Measurements from ENCODE around the gene ETV1.

ETV1 gene

DNA sequence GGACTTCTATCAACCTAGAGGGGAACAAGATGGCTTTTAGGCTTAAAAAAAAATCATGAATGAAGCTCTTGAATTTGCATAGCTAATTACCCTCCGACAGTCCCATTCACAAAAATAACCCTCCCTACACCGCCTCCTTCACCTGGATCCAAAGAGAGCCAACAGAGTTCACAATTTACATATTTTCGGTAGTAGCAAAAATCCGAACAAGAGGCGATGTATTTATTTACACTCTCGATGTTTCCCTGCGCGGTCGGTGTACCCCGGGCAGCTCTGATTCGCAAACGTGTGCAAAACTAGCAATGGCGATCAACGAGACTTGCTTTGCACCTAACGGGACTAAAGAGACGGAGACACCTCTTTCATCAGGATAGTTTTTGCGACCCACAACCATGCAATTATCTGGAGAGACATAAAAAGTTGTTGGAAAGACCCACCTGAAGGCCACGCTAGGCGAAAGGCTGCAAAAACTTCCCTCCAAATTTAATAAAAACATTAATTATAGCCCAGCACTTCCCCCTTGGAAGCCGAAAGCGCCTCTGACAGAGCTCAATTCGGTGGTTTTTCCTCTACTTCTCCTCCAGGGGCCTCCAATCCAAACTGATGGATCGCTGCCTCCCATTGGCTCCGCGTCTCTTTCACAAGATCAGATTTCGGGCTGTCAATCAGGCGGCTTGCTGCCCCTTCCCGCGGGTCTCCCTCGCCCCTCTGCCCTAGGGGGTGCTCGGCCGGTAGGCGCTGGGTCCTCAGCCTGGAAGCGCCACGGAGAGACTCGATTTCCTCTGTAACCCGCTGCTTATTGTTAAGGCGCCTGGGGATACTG, at the start of gene ETV1:
TSS of gene ETV1 (minus strand) at position 541 of the 823 bp plus-strand sequence. CDS start 614 bp downstream, outside the sequence.
- in situ Hi-C loops (cut with MboI; ENCODE audit: low pct_unique_long_range_greater_than_20kb, low sequenced_read_pairs, unreplicated experiment), result no loop called here
- DNase-seq (ENCODE audit: low spot score), result no peak
- TF ChIP-seq, protein P1, sequence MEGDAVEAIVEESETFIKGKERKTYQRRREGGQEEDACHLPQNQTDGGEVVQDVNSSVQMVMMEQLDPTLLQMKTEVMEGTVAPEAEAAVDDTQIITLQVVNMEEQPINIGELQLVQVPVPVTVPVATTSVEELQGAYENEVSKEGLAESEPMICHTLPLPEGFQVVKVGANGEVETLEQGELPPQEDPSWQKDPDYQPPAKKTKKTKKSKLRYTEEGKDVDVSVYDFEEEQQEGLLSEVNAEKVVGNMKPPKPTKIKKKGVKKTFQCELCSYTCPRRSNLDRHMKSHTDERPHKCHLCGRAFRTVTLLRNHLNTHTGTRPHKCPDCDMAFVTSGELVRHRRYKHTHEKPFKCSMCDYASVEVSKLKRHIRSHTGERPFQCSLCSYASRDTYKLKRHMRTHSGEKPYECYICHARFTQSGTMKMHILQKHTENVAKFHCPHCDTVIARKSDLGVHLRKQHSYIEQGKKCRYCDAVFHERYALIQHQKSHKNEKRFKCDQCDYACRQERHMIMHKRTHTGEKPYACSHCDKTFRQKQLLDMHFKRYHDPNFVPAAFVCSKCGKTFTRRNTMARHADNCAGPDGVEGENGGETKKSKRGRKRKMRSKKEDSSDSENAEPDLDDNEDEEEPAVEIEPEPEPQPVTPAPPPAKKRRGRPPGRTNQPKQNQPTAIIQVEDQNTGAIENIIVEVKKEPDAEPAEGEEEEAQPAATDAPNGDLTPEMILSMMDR (IDR thresholded peaks at IDR 0.05; ENCODE audit: extremely low read depth, insufficient read depth, missing control alignments), result no peak

DNA sequence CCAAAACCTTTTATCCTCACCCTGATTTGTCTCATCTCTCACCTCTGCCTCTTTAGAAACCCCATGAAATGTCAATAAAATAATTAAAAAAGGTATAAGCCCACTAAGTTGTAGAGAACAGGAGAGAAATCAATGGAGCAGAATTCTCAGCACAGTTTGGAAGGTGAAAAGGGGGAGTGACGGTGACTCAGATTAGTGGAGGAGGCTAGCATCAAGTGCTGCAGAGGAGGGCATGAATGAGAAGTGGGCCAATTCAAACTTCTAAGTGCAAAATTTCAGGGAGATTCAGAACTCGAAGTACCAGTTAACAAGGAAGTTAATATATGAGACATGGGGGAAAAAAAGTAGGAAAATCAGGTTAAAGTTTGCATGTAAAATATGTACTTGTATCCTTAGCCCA, 34.9 kb upstream of the ETV1 start:
- TF ChIP-seq, protein P1 (IDR thresholded peaks at IDR 0.05; ENCODE audit: extremely low read depth, insufficient read depth, missing control alignments), result no peak

DNA sequence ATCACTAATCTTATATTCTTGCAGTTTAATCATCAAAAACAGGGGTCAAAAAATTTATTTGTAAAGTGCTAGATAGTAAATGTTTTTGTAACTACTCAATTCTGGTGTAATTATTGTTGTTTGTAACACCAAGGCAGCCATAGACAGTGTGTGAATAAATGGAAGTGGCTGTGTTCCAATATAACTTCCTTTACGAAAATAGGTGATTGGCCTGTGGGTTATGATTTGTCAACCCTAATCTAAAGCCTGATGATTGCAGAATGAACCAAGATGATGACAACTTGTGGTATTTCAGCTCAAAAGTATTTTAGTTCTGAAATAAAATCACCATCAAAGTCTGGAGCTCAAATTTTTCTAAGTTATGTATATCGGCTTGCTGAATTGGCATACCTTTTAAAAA, 34.4 kb upstream of the ETV1 start:
- DNase-seq (ENCODE audit: low spot score), result no peak
- in situ Hi-C loops (cut with MboI; ENCODE audit: low pct_unique_long_range_greater_than_20kb, low sequenced_read_pairs, unreplicated experiment), result no loop called here
- TF ChIP-seq, protein P1 (IDR thresholded peaks at IDR 0.05; ENCODE audit: extremely low read depth, insufficient read depth, missing control alignments), result no peak

More for the DNA sequence above, 34.9 kb upstream of the ETV1 start:
- in situ Hi-C loops (cut with MboI; ENCODE audit: low pct_unique_long_range_greater_than_20kb, low sequenced_read_pairs, unreplicated experiment), result no loop called here
- DNase-seq (ENCODE audit: low spot score), result no peak

DNA sequence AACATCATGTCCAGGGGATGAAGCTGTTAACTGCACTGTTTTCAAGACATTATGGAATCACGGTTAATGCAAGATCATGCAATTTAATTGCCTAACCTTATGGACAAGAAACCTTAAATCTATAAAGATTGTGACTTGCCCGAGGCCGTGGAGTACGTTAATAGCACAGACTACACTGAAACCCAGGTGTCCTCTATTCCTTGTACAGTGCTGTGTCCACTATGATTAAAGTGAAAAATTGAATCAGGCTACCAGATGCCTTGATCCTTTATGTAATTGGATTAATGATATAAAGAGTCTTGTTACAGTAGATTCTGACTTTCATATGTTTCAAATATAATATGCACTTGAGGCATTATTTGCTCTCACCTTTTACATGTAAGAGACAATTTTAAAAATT, 33.9 kb upstream of the ETV1 start:
- in situ Hi-C loops (cut with MboI; ENCODE audit: low pct_unique_long_range_greater_than_20kb, low sequenced_read_pairs, unreplicated experiment), result no loop called here
- TF ChIP-seq, protein P1 (IDR thresholded peaks at IDR 0.05; ENCODE audit: extremely low read depth, insufficient read depth, missing control alignments), result no peak

DNA sequence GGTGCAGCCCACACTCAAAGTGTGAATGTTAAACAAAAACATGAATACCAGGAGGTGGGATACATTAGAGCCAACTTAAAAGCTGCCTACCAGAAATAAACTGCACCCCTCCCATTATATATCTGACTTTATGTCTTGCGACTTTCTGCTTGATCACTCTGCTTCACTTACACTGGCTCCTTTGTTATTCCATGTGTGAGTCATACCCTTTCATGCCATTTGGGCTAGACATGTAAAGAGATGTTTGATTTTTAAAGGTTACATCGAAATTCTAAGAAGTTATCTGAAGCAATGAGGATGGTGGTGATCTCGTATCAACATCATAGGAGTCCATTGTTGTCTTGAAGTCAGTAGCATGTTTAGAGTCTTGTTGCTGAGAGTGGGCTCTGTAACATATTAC, 31.6 kb upstream of the ETV1 start:
- no peak for DNase-seq (ENCODE audit: low spot score)
- in situ Hi-C loops (cut with MboI; ENCODE audit: low pct_unique_long_range_greater_than_20kb, low sequenced_read_pairs, unreplicated experiment), result no loop called here
- TF ChIP-seq, protein P1 (IDR thresholded peaks at IDR 0.05; ENCODE audit: extremely low read depth, insufficient read depth, missing control alignments), result no peak

More for the DNA sequence above, 33.9 kb upstream of the ETV1 start:
- no peak for DNase-seq (ENCODE audit: low spot score)

DNA sequence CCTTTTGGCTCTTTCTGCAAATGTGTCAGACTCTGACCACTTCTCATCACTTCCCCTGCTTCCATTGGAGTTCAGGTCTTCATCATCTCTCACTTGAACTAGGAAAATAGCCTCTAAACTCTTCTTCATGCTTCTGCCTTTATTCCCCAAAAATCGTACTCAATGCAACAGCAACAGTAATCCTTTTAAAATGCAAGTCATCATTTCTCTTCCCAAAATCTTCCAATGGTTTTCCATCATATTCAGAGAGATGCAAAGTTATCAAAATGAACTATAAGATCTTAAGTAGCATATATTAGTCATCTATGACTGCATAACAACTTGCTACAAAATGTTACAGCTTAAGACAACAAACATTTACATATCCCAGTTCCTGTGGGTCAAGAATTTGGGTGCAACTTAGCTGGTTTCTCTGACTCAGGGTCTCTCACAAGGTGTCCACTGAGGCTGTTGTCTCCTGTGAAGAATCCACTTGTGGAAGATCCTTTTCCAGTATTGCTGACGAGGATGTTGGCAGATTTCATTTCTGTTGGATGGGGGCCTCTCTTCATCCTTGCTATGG, 31.0 kb upstream of the ETV1 start:
- in situ Hi-C loops (cut with MboI; ENCODE audit: low pct_unique_long_range_greater_than_20kb, low sequenced_read_pairs, unreplicated experiment), result no loop called here
- no peak for DNase-seq (ENCODE audit: low spot score)
- TF ChIP-seq, protein P1 (IDR thresholded peaks at IDR 0.05; ENCODE audit: extremely low read depth, insufficient read depth, missing control alignments), result no peak

Data from GM13977 (cell line).